HG03175 (cell line): ENCODE results near the gene SSC4D.
"Not testable (repeated sequence)": the region's sequence is repeated elsewhere in the genome, so short reads cannot be mapped to it uniquely, and the experiment has no call there.

Experiments used
- ATAC-seq: cut with Tn5 transposase; IDR thresholded peaks from one replicate; pipeline ENCODE4 v1.9.1; 2021; ENCODE audit warnings: mild to moderate bottlenecking, moderate library complexity; ENCODE audit not compliant: unreplicated experiment

The SSC4D gene

GRCh38 chr7:76409537-76409936 lies at the start of gene SSC4D:
SSC4D (minus strand) TSS chr7:76409697; CDS start chr7:76404439, 5,258 bp downstream.
- no peak for ATAC-seq

- ATAC-seq = not testable (repeated sequence)
Observed at GRCh38 chr7:76458504-76458903, 49.0 kb upstream of the SSC4D start.

GRCh38 chr7:76457017-76457416 lies 47.5 kb upstream of the SSC4D start:
- ATAC-seq = not testable (repeated sequence)

- ATAC-seq = peak; percentile 76
Observed at GRCh38 chr7:76445577-76446008, 36.1 kb upstream of the SSC4D start.

- not testable (repeated sequence) for ATAC-seq
Observed at GRCh38 chr7:76443846-76444245, 34.3 kb upstream of the SSC4D start.

GRCh38 chr7:76442664-76443446 lies 33.4 kb upstream of the SSC4D start:
- ATAC-seq = not testable (repeated sequence)

- peak; percentile 47 for ATAC-seq
Observed at GRCh38 chr7:76441792-76442191, 32.3 kb upstream of the SSC4D start.

- not testable (repeated sequence) for ATAC-seq
Observed at GRCh38 chr7:76440404-76440803, 30.9 kb upstream of the SSC4D start.

GRCh38 chr7:76439120-76439888 lies 29.8 kb upstream of the SSC4D start:
- ATAC-seq = not testable (repeated sequence)

- peak; percentile 77 for ATAC-seq
Observed at GRCh38 chr7:76437873-76438272, 28.4 kb upstream of the SSC4D start.

GRCh38 chr7:76430836-76431235 lies 21.3 kb upstream of the SSC4D start:
- no peak for ATAC-seq

GRCh38 chr7:76430211-76430610 lies 20.7 kb upstream of the SSC4D start:
- ATAC-seq = no peak

GRCh38 chr7:76428868-76429805 lies 19.6 kb upstream of the SSC4D start:
- ATAC-seq = no peak

- no peak for ATAC-seq
Observed at GRCh38 chr7:76428149-76428823, 18.8 kb upstream of the SSC4D start.

GRCh38 chr7:76427635-76428034 lies 18.1 kb upstream of the SSC4D start:
- ATAC-seq = no peak

- no peak for ATAC-seq
Observed at GRCh38 chr7:76426246-76426645, 16.7 kb upstream of the SSC4D start.

GRCh38 chr7:76425558-76425957 lies 16.1 kb upstream of the SSC4D start:
- ATAC-seq = not testable (repeated sequence)

GRCh38 chr7:76425156-76425555 lies 15.7 kb upstream of the SSC4D start:
- no peak for ATAC-seq

GRCh38 chr7:76424413-76425111 lies 15.1 kb upstream of the SSC4D start, which contains the start of gene ZP3:
ZP3 (plus strand) TSS chr7:76424950; CDS start chr7:76424965, 15 bp downstream.
- no peak for ATAC-seq
